ENCODE results near the gene ARHGEF2. TPM values are rescaled to one million over a fixed set of nuclear protein-coding genes. Genes with fewer than 3 reads are reported as not detected.

ARHGEF2 gene
- total RNA-seq, 1 donor from 2014 or later: 89.7 TPM

DNA sequence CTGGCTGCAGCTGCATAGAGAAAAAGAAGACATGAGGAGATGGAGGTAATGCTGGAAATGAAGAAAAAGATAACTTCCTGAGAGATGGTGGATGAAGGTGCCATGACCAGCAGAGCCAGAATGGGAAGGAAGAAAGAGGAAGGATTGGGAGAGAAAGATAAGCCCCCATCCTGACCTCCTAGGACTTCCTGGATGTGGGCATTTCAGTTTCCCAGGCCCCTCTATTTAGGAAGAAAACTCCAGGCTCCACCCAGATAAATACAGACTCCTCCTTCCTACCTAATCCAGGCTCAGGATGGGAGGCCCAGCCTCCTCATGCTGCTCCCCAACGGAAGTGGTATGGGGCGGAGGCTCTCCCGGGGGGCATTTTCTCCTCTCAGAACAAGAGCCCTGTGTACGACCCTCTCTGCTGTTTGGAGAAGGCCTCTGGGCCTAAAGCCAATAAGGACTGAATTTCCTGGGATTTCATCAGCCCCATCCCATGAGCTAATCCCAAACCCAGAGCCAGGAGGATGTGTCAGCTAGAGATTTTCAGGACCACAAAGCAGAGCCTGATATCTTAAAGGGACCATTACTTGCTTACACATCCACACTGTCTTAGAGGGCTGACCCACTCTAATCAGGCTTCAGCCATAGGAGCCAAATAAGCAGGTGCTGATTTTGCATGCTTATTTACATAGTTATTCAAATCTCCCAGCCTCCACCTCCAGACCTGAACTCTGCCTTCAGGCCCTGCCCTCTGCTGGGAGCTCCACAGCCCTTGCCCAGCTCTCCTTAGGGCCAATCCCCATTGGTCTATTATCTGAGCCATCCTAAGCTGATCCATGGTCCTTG is 5.1 kb upstream of the ARHGEF2 start:
- no peak for DNase-seq (ENCODE audit: low read depth)
- H3K4me3 ChIP-seq (ENCODE audit: low read depth, low read length): no peak overlapping the region
- TF ChIP-seq, protein P1, sequence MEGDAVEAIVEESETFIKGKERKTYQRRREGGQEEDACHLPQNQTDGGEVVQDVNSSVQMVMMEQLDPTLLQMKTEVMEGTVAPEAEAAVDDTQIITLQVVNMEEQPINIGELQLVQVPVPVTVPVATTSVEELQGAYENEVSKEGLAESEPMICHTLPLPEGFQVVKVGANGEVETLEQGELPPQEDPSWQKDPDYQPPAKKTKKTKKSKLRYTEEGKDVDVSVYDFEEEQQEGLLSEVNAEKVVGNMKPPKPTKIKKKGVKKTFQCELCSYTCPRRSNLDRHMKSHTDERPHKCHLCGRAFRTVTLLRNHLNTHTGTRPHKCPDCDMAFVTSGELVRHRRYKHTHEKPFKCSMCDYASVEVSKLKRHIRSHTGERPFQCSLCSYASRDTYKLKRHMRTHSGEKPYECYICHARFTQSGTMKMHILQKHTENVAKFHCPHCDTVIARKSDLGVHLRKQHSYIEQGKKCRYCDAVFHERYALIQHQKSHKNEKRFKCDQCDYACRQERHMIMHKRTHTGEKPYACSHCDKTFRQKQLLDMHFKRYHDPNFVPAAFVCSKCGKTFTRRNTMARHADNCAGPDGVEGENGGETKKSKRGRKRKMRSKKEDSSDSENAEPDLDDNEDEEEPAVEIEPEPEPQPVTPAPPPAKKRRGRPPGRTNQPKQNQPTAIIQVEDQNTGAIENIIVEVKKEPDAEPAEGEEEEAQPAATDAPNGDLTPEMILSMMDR (conservative IDR thresholded peaks at IDR 0.05; ENCODE audit: low read depth, low read length): peak; percentile 25

DNA sequence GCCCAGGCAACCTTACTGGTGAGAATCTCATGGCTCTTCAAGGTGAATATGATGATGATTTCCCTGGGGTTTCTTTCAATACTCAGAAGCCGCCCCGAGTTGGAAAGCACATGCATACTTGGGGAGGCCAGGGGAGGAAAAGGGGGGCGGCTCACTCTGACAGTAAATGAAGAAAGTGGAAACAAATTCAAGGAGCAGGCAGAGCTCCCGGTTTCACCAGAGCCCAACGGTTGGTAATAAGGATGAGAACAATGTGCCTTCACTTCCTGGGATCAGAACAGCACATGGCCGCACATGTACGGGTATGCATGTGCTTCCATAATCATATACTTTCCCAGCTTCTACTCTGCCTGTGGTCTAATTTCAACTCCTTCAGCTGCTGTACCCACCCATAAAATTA is 3.8 kb upstream of the ARHGEF2 start:
- no peak overlapping the region for H3K4me3 ChIP-seq (ENCODE audit: low read depth, low read length)
- no peak for DNase-seq (ENCODE audit: low read depth)
- TF ChIP-seq, protein P1 (conservative IDR thresholded peaks at IDR 0.05; ENCODE audit: low read depth, low read length): no peak

DNA sequence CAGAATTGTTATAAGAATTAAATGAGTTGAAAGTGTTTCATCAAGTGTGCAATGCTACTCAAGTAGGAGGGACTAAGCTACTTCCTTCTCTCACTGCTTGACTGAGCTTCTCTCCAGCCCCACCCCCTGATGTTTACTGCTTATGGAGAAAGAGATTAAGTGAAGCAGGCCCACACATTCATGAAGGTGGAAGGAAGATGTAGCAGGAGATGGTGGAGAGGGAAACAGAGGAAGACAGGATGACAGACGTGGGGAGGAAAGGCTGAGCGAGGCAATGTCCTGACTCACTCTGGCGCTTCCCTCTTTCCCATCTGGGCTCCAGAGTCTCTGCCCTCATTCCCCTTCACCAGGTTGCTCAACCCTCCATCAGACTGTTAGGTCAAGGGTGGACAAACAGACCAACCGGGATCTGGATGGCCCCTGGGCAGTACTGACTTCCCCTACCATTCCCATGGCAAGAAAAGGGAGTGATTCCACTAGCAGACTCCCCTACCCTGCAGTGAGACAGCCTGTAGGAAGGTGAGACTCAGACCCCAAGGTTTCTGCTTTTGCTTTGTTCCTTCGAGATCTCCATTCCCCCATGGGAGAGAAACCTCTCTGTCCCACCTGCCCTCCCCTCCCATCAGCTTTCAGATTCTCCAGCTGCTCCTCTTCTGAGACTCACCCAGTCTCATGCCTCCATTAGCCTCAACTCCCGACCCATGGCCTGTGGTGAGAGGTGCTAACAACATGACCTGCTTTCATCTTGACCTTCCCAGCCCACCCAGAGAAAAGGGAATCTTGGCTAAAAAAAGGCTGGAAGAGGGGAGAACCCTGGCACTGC is 3.1 kb upstream of the ARHGEF2 start:
- DNase-seq (ENCODE audit: low read depth): peak; percentile 43
- H3K4me3 ChIP-seq (ENCODE audit: low read depth, low read length): no peak overlapping the region
- TF ChIP-seq, protein P1 (conservative IDR thresholded peaks at IDR 0.05; ENCODE audit: low read depth, low read length): no peak

DNA sequence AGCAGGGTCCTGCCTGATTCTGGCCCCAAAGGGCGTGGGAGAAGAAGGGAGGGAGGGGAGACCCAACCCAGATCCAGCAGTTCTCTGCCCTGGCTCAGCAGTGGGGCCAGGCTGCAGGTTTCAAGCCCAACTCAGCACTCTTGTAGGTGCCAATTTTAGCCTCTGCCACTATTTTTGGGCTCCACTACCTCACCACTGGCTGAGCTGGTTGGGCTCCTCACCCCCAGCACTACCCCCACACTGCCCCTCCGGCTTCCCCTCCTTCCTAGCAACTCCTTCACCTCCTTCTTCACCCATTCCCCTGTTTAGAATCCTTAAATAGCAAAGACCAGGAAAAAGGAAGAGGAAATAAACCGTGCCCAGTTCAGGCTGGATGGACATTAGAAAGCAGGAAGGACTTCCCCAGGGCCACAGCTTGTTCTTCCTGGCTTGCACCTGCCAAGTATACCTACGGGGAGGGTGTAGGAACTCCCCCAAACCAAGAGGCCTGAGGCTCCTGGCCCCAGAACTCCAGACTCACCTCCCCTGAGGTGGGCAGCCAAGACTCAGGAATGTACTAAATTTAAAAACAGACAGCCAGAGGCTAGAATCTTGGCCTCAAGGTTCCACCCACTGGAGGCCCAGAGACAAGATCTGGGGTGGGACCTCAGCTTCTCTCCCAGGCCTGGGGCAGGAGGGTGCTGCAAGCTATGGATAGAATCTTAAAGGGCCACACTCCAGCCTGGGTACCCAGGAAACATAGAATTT is 1.4 kb upstream of the ARHGEF2 start:
- H3K4me3 ChIP-seq (ENCODE audit: low read depth, low read length): peak overlapping the region; percentile 97
- TF ChIP-seq, protein P1 (conservative IDR thresholded peaks at IDR 0.05; ENCODE audit: low read depth, low read length): no peak
- no peak for DNase-seq (ENCODE audit: low read depth)

DNA sequence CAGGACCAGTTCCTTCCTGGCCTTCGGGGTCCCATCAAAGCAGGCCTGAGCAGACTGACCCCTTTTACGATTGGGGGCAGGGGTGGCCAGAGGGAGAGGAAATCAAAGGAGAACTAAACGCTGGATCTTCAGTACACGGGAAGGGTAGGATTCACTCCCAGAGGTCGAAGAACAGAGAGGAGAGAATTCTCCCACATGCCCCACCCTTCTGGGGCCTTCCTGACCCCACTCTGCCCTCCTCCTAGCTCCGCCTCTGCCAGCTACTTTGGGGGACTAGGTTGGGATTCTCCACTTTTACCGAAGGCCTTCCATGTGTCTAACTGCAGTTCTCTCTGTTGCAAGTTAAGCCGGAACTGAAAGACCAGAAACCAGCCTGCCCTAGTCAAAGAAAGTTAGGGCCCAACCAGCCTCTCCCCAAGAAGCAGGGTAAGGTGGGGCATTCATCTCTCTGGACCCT is 654 bp upstream of the ARHGEF2 start:
- H3K4me3 ChIP-seq (ENCODE audit: low read depth, low read length): peak overlapping the region; percentile 97
- TF ChIP-seq, protein P1 (conservative IDR thresholded peaks at IDR 0.05; ENCODE audit: low read depth, low read length): no peak
- DNase-seq (ENCODE audit: low read depth): no peak

DNA sequence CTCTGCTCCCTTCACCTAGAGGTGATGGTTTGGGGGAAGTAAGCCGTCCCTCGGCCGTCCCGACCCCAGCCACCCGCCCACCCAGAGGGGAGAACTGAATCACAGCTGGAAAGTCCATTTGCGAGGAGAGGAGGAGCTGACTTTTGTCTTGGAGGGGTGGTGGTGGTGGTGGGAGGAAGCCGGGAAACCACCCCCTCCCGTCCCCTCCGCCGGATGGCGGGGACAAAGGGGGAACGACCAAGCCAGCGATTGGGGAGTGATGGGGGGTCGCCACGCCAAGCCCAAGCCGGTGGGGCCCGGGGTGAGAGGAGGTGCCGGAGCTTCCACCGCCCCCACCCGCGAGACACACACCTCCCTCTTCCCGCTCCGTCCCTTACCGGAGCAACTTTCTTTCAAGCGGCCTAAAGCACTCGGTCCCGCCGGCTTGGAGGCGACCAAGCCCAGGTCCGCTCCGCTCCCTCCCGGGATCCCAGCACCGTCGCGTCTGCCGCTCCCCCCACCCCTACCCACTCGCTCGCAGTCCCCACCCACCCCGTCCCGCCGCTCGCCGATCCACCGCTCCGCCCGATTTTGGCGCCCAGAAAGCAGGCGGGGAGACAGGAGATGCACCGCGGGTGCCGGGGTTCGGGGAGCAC is 540 bp downstream of the ARHGEF2 start:
- no peak for DNase-seq (ENCODE audit: low read depth)
- TF ChIP-seq, protein P1 (conservative IDR thresholded peaks at IDR 0.05; ENCODE audit: low read depth, low read length): no peak
- H3K4me3 ChIP-seq (ENCODE audit: low read depth, low read length): peak overlapping the region; percentile 97
